HG03025 (cell line): ENCODE measurements around the gene ARSJ.
A peak's percentile ranks its signal among the peaks of the same experiment; 100 is the strongest.

Experiments used
- ATAC-seq: cut with Tn5 transposase; IDR thresholded peaks from one replicate; pipeline ENCODE4 v1.9.1; 2021; ENCODE audit warnings: mild to moderate bottlenecking, moderate library complexity; ENCODE audit not compliant: unreplicated experiment, low FRiP score

ARSJ gene

DNA sequence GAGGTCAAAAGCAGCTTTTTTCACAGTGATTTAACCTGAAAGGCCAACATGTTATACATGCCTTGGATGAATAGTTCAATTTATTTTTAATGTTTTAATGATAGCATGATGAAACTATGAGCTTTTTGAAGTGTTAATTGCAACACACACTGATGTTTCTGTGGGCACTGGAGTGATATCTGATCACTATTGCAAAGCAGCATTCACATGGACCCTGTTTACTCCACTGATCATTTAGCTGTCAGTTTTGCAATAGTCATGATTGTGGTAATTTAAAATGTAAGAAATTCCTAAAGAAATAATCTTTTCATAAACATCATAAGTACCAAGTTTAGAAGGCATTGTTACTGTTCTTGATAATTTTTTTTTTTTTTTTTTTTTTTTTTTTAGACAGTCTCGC, 74.1 kb downstream of the ARSJ start:
- no peak for ATAC-seq

DNA sequence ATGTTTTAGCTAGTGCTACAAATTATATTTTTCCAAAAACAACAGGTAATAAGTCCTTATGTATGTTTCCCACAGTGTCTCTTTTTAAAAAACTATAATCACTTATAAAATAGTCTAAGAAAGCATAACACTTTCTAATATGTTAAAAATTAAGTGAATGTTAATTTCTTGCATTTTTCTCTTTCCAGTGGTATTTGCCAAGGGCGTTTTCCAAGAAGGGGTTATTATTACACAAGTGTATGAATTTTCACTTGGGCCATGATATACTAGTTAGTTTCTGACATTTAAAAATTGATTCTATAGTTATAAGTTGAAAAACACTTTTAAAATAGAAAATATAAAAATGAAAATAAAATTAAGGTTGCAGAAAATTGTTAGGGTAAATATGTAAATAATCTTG, 74.6 kb downstream of the ARSJ start:
- ATAC-seq = no peak

DNA sequence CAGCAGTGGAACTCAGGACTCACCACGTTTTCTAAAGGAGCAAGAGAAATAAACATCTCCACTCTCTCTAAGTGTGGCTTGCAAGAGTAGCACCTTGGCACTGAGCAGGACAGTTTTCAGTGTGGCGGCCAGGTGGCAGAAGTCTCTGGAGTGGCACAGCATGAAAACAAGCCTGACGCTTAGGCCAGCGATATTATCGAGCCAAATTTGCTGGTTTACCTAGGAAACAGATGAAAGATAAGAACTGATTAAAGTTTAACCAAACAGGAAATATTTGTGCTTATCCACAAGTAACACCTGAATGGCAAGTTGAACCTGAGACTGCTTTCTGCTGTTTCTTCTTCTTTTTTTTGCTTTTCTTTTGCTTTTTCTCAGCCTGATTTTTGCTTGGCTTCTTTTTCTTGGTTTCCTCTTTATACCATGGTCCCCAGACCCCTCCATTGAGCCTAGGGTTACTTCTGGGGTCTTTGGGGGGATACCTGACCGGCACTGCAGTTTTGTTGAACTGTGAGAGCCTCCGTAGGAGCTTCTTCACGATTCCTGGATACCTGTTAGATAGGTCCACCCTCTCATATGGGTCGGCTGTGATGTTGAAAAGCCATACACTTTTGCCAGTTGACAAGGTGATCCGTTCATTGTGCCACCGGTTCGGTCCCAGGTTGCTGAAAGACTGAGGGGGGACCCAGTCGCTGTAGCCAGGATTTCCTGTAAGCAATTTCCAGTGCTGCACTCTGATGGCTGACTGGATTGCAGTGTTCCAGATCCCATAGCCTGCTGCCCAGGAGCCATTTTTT, 77.3 kb downstream of the ARSJ start:
- ATAC-seq = no peak

DNA sequence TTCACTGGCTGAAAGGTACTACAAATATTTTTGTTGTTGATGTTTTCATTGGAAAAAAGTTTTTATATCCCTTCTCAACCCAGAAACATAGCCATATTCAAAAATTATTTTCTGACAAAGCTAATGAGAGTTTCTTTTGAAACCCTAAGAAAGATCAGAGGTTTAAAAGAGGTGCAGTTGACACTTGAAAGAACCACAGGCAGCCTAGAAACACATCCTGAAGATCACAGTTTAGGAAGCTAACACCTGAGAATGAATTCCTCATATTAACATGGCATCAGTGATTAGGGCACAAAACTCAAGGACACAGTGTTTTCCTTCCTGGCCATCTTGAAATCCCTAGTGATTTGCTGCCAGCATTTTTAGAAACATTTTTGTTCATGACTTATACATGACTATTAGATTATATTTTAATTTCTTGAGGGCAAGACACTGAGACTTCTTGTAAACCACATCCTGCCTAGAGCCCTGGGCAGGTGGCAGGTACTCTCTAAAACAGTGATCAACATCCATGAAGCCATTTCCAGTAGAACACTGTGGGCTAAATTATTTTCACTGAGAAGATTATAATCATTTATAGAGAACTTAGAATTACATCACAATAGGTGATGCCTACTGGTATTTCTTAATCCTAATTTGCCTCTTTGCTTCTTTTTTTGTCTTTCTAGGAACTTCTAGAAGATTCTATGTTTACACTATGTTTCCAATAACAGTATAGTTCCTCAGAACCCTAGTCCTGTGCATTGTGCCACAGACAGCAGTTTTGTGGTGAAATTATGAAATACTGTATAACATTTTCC, 80.0 kb downstream of the ARSJ start:
- ATAC-seq = peak; percentile 89

DNA sequence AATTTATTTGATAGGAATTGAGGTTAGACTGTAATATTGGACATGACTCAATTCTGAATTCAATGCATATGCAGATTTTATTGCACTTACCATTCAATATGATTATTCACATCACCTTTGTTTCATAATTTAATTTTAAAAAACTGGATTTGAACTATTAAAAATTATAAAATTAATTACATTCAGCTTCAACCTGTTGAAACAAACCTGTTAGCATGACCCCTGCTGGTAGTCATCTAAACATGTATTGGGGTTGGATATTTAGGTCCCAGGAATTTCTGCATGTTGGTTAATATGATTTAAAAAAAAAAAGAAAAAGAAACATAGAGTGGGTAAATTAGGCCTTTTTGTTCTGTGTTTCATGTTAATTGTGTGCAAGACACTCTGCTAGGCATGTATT, 85.9 kb downstream of the ARSJ start:
- ATAC-seq = no peak

DNA sequence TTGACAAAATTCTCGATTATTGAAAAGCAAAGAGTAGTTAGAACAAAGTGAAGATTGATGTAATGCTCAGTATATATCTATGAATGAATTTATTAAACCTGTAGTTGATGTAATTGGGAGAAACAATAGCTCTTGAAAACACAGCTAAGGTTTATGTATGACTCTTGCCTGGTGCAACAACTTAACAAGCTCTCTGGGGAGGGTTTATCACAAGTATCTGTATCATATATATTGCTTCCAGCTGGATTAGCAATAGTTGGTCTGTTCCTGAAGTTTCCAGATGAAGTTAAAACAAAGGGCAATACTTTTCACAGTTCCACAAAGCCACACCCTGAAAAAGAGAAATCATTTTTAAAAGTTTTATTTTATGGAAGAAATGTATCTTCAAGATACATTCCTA, 91.4 kb downstream of the ARSJ start:
- no peak for ATAC-seq

DNA sequence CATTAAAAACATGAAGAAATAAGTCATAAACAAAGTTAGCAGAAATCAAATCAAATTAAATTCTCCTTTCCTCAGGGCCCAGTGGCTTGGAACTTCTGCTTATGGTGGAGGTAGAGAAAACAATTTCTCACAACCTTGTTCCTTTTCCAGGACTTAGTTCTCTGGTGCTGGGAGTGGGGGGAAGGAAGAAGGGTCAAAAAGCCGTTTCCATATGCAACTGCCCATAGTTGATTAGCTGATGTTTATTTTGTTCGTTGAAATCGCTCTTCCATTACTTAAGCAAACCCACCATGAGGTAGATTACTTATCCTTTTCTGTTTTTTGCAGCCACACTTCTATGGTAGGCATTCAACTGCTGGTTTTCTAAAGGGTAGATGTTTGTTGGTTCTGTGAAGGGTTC, 94.2 kb downstream of the ARSJ start:
- no peak for ATAC-seq

DNA sequence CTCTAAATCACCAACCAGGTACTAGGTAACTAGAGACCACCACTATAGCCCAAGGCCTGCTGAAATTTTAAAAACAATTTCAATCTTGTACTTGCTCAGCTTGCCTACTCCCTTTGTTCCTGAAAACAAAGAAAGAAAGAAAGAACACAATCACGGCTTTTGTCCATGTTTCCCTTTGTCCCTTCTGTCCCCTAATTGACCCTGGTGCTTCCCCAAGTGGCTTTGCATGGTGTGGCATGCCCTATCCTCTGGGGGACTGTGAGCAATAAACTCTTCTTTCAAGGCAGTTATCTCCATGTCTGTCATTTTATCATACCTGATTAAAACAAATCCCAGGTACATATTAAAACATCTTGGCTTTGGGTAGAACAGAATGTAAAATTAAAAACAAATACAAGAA, 94.8 kb downstream of the ARSJ start:
- no peak for ATAC-seq

DNA sequence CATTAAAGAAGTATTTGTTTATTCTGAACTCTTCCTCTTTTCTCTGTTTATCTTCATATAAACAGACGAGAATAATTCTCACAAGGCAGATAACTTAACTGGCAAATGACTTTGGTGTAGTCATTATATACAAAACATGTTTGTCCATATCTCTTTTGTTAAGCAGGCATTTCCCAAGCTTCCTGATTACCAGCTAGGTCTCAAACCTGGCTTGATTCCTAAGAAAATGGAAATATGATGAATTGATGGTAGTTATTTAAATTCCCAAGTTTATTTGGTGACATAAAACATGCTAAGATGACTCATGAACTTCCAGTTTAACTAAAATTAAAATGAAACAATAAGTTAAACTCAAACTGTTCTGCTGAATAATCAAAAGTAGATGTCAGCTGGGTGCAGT, 96.8 kb downstream of the ARSJ start:
- ATAC-seq = no peak

DNA sequence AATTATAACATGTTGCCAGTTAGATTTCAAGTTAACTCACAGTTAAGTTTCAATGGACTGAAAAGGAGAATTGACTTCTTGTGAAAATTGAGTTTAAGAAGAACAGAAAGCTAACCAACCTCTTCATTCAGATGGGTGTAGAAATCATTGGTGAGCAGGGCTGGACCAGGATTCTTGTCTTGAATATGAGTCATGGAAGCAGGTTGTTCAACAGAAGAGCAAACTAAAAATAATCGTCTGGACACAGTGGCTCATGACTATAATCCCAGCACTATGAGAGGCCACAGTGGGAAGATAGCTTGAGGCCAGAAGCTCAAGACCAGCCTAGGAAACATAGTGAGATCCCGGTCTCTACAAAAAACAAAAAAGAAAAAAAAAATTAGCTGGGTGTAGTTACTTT, 98.2 kb downstream of the ARSJ start:
- ATAC-seq = no peak

DNA sequence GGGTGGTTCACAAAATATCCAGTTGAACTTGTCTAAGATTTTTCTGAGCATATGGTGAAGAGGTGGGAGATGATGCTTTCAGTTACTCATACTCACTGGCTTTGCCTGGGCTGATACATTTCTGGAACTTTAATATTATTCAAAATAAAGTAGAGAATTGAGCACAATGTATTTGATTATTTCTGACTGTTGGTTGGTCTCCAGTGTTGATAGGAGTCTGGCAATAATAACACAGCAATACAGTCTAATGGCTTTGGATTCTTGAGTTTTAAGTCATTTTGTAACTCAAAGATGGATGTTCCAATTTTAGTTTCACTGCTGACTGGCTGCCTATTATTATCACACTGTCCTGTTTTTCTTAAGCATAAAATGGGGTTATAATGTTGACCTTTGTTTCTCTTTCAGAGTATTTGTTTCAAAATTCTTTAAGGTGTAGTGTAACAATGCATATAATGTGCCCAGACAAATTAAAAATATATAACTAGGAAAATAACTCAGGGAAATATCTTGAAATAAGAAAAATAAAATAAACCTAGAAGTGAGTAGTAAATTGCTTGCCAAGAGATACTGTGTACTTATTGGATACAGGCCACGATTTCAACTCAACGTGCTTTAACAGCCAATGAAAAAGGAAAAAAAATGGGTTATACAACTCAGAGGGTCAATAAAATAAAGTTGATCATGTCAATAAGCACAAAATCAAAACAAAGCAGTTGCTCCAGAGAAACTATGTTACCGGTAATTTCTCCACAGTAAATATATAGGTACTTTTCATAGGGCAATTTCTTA, 99.0 kb downstream of the ARSJ start:
- no peak for ATAC-seq

DNA sequence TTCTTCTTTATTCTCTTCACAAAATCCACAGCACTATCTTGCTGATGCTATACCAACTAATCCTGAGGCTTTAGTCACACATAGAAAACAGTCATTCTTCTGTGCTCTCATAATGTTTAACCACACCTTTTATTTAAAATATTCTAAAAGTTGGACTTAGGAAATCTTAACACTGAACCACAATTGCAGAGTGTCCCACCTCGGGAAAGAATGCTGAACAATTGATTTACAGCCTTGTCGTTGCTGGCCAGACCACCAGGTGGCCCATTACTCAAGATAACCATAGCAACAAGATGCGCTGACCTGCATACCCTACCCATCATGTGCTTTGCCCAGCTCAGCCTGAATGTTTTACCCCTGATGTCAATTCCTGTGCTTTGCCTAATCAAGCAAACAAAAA, 100.8 kb downstream of the ARSJ start:
- no peak for ATAC-seq

DNA sequence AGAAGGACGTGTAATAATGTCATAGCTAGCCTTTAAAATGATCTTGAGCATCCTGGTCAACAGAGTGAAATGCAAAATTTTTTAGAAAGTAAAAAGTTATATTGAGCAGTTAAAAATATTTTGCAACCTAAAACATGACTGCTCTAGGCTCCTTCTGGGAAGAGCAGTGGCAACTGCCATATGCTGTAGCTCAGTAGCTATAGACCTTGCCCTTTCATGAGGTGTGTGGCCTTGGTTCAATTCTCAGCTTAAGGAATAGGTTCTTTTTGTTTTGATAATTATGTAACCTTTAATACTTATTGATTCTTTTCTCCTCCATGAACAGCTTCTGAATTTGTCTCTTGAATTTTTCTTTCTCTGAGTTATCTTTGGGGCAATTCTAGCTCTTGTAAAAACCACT, 105.0 kb downstream of the ARSJ start:
- no peak for ATAC-seq

DNA sequence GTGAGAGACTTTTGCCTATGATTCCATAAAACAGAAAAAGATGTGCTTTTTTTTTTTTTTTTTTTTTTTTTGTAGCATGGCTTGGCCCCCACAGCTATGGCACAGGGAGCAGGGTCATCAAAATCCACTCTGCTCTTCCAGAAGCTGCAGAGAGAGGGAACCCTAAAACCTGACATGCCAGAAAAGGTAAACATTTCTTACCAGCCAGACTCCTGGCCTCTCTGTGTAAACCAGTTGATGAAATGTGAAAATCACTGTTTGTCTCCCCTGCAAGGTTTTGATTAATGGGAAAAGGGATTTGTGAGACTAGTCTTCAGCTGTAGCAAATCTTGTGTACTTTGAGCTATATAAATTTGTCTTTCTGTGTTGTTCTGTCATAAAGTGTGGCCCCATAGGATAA, 105.9 kb downstream of the ARSJ start:
- no peak for ATAC-seq

DNA sequence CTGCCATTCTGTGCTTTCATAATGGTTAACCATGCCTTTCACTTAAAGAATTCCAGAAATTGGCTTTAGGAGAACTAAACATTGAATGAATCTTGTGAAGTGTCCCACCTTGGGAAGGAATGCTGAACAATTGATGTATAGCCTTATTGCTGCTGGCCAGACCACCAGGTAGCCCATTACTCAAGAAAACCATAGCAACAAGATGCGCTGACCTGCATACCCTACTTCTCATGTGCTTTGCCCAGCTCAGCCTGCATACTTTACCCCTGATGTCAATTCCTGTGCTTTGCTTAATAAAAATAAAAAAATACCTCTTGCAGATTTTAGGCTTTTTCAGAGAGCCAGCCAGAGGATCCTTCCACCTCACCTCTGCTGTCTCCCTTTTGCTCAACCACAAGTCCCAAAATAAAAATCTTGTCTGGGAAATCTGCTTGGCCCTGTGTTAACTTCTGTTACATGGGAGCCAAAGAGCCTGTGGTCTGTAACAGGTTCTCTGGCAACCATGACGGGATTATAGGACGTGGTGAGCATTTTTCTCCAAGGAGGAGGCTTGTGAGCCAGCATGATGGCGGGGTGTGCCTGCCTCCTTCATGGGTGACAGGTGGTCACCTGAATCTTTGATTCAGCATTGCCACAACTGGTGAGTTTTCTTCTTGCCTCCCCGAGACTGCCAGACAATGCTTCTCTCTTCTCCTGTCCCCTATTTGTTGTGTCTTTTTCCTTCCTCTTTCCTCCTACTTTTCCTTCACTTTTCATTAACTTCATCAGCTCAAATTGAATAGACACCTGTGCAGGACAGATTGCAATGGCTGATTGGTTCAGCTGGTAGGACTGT, 106.8 kb downstream of the ARSJ start:
- no peak for ATAC-seq

DNA sequence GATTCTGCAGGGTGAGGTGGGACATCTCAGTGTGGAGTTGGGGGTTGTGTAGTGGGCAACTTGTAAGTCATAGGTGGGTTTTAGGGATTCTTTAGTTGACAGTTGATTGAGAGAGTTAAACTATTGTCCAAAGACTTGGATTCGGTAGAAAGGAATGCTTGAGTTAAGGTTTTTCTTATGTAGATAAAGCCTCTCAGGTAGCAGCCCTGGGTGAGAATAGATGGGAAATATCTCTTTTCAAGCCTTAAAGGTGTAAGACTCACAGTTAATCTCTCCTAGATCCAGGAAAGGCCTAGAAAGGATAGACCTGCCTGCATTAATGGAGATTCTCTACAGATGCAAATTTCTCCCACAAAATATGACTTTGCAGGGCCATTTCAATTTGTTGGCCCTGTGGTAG, 108.4 kb downstream of the ARSJ start:
- no peak for ATAC-seq

DNA sequence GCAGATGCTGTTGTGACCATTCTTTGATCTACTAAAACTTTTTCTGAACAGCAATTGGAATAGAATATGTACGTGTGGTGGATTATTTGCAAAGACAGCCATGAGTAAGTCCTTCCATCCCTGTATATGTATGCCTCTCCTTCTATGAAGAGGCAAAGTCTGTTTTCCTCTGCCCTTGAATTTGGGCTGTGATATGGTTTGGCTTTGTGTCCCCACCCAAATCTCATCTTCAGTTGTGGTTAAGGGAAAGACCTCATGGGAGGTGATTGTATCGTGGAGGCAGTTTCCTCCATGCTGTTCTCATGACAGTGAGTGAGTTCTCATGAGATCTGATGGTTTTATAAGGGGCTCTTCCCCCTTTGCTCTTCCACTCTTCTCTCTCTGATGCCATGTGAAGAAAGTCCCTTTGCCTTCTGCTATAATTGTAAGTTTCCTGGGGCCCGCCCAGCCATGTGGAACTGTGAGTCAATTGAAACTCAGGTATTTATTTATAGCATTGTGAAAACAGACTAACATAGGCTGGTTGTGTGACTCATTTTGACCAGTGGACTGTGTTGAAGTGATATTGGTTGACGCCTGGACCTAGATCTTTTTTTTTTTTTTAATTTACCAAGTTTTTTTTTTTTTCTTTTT, 109.6 kb downstream of the ARSJ start:
- ATAC-seq = no peak

DNA sequence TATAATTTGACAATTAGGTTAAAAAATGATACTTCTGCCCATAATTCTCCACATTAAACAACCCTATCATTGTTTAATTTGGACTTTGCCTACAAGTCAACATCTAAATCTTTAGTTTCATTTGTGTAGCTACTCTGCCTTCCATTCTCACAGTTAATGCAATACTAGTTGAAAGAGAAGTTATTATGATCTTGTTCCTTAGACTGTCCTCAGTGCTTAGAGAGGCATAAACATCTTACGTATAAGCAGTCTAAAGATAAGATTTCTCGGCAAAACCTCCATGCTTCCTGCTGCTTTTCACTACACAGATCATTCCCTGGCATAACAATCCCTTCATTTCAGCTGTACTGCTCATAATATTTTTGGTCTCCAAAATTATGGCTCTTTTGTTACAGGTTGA, 112.8 kb downstream of the ARSJ start:
- no peak for ATAC-seq

DNA sequence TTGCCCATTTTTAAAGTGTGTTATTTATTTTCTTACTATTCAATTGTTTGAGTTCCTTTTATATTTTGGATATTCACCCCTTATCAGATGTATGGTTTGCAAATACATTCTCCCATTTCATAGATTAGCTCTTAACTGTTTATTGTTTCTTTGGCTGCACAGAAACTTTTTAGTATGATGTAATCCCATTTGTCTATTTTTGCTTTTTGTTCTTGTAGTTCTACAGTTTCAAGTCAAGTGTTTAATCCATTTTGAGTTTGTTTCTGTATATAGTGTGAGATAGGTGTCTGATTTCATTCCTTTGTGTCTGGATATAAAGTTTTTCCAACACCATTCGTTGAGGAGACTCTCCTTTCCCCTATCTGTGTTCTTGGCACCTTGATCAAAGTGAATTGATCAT, 120.5 kb downstream of the ARSJ start:
- ATAC-seq = no peak

DNA sequence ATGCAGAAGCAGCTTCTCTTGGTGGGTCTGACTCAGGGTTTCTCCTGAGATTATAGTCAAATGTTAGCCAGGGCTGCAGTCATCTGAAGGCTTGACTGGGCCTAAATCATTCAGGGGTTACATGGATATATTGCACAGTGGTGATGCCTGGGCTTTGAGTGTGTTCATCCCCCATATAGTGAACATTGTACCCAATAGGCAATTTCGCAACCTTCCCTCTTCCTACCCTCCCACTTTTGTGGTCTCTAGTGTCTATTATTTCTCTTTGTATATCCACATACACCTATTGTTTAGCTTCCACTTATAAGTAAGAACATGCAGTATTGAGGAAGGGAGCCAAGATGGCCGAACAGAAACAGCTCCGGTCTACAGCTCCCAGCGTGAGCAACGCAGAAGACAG, 127.6 kb downstream of the ARSJ start:
- ATAC-seq = no peak
